ENCODE data around the gene B4GALT6.

DNA sequence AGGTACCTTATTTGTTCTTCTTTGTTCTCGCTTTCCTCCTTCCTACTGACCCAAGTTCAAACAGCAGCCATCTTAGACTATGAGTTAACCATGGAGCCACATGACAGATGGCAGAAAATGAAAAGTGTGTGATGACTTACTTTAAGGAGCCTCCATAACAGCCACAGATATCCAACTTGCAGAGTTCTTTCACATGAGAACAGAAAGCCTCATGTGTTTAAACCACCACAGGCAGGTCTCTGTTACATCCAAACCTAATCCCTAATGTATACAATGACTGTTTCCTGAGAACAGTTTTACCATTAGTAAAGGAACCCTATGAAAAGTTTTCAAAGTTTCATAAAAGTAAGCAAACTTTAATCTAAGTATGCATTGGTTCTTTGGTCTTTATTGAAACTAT lies 20.3 kb downstream of the B4GALT6 start:
- TF ChIP-seq, protein P1, sequence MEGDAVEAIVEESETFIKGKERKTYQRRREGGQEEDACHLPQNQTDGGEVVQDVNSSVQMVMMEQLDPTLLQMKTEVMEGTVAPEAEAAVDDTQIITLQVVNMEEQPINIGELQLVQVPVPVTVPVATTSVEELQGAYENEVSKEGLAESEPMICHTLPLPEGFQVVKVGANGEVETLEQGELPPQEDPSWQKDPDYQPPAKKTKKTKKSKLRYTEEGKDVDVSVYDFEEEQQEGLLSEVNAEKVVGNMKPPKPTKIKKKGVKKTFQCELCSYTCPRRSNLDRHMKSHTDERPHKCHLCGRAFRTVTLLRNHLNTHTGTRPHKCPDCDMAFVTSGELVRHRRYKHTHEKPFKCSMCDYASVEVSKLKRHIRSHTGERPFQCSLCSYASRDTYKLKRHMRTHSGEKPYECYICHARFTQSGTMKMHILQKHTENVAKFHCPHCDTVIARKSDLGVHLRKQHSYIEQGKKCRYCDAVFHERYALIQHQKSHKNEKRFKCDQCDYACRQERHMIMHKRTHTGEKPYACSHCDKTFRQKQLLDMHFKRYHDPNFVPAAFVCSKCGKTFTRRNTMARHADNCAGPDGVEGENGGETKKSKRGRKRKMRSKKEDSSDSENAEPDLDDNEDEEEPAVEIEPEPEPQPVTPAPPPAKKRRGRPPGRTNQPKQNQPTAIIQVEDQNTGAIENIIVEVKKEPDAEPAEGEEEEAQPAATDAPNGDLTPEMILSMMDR (IDR thresholded peaks at IDR 0.05) = no peak
- TF ChIP-seq EZH2 (IDR thresholded peaks at IDR 0.05; ENCODE audit: borderline replicate concordance, insufficient read depth, low read depth, low read length, poor library complexity, severe bottlenecking) = no peak
